ENCODE data around the gene GPHA2. TPM values are rescaled to one million over a fixed set of nuclear protein-coding genes. Genes with fewer than 3 reads are reported as not detected.
A peak's percentile ranks its signal among the peaks of the same experiment; 100 is the strongest.

The GPHA2 gene
- polyA plus RNA-seq, 1 of the 3 experiments (the other 2 are of a cell fraction) = not detected

- Histone ChIP-seq H3K9me3 (no peaks in the 10 kb centered on the region), H3K4me3 (ENCODE audit: low read depth in 2 of 2, low read length in 1 of 2) (peak overlapping the region; percentile 67 to 93), H3K9ac (peak overlapping the region; percentile 83), H3K4me2 (peak overlapping the region; percentile 79), H3K9me2 (no peaks in the 10 kb centered on the region), H3K27ac (ENCODE audit: low read depth in 2 of 2, low read length in 1 of 2) (no peak overlapping the region), H2AFZ (ENCODE audit: low read depth) (no peak overlapping the region), H3K27me3 (ENCODE audit: insufficient read depth) (no peaks in the 10 kb centered on the region), H4K20me1 (ENCODE audit: insufficient read depth) (no peaks in the 10 kb centered on the region), H3K36me3 (replicated peaks in 1 of 2; ENCODE audit: control insufficient read depth in 1 of 2, insufficient read depth in 2 of 2, low read length in 1 of 2) (peaks cover 5 to 19% of the 10 kb centered on the region in 2 experiments), H3K4me1 (ENCODE audit: control insufficient read depth in 1 of 2, insufficient read depth in 2 of 2, low read depth in 1 of 2, low read length in 1 of 2) (peaks cover 0 to 22% of the 10 kb centered on the region in 2 experiments; a peak in 1 of 4 replicates), H3F3A (replicated peaks; ENCODE audit: insufficient read depth) (no peaks in the 10 kb centered on the region), H3K79me2 (ENCODE audit: insufficient read depth) (peaks cover 13% of the 10 kb centered on the region; the same call in 1 of the 2 replicates)
- ChIA-PET CTCF (interaction anchor here (0.7 to 2.0 kb wide), 6 partner anchors 11 to 88 kb away, joined by 3 to 14 read pairs (median 4); partner anchors contain the start of gene ARL2), POLR2A (interaction anchor here (0.6 kb wide), 1 partner anchor 397 kb away, joined by 3 read pairs; no protein-coding TSS in a partner anchor)
- DNase-seq = peak; percentile 46
- 59% methylated on average over 7 of the region's 24 CpGs for WGBS (ENCODE audit: low lambda C conversion rate)
- TF ChIP-seq MAX (IDR thresholded peaks at IDR 0.05; ENCODE audit: low read depth) = no peak
- no peak for TF ChIP-seq TCF12 (IDR thresholded peaks at IDR 0.05)
- TF ChIP-seq USF1 (IDR thresholded peaks at IDR 0.05; ENCODE audit: borderline replicate concordance, low read depth) = no peak
- no peak for TF ChIP-seq FOXM1 (IDR thresholded peaks at IDR 0.05; ENCODE audit: low read depth)
- TF ChIP-seq, protein P1, sequence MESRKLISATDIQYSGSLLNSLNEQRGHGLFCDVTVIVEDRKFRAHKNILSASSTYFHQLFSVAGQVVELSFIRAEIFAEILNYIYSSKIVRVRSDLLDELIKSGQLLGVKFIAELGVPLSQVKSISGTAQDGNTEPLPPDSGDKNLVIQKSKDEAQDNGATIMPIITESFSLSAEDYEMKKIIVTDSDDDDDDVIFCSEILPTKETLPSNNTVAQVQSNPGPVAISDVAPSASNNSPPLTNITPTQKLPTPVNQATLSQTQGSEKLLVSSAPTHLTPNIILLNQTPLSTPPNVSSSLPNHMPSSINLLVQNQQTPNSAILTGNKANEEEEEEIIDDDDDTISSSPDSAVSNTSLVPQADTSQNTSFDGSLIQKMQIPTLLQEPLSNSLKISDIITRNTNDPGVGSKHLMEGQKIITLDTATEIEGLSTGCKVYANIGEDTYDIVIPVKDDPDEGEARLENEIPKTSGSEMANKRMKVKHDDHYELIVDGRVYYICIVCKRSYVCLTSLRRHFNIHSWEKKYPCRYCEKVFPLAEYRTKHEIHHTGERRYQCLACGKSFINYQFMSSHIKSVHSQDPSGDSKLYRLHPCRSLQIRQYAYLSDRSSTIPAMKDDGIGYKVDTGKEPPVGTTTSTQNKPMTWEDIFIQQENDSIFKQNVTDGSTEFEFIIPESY (IDR thresholded peaks at IDR 0.05; ENCODE audit: borderline replicate concordance, low read depth) = no peak
- TF ChIP-seq RAD21 (IDR thresholded peaks at IDR 0.05; ENCODE audit: low read length) = no peak
- no peak for TF ChIP-seq ELF1 (IDR thresholded peaks at IDR 0.05)
- no peak for TF ChIP-seq NRF1 (IDR thresholded peaks at IDR 0.05; ENCODE audit: low read depth, low read length)
Measured at GRCh38 chr11:64925536-64926436, 9.9 kb downstream of the GPHA2 start.

GRCh38 chr11:64924910-64925284, 10.8 kb downstream of the GPHA2 start:
- no CpG with 5 or more reads among the region's 24 CpGs for WGBS (ENCODE audit: low lambda C conversion rate)
- DNase-seq = peak; percentile 72
- Histone ChIP-seq H2AFZ (ENCODE audit: low read depth) (peak overlapping the region; percentile 90; the same call in 1 of the 2 replicates), H3K9me2 (no peaks in the 10 kb centered on the region), H3K27me3 (ENCODE audit: insufficient read depth) (no peaks in the 10 kb centered on the region), H3F3A (replicated peaks; ENCODE audit: insufficient read depth) (no peaks in the 10 kb centered on the region), H3K9ac (peak overlapping the region; percentile 83), H3K9me3 (no peaks in the 10 kb centered on the region), H3K27ac (ENCODE audit: low read depth in 2 of 2, low read length in 1 of 2) (peak overlapping the region in 1 of 2 experiments; percentile 95; a peak in 1 of 4 replicates), H3K4me1 (ENCODE audit: control insufficient read depth in 1 of 2, insufficient read depth in 2 of 2, low read depth in 1 of 2, low read length in 1 of 2) (peaks cover 0 to 22% of the 10 kb centered on the region in 2 experiments; a peak in 1 of 4 replicates), H3K79me2 (ENCODE audit: insufficient read depth) (peaks cover 13% of the 10 kb centered on the region; the same call in 1 of the 2 replicates), H4K20me1 (ENCODE audit: insufficient read depth) (no peaks in the 10 kb centered on the region), H3K36me3 (replicated peaks in 1 of 2; ENCODE audit: control insufficient read depth in 1 of 2, insufficient read depth in 2 of 2, low read length in 1 of 2) (peaks cover 0 to 13% of the 10 kb centered on the region in 2 experiments), H3K4me2 (peak overlapping the region; percentile 79), H3K4me3 (ENCODE audit: low read depth in 2 of 2, low read length in 1 of 2) (peak overlapping the region; percentile 67 to 93)
- no peak for TF ChIP-seq TAF1 (IDR thresholded peaks at IDR 0.05; ENCODE audit: borderline replicate concordance, low read depth, low read length)
- ChIA-PET POLR2A (interaction anchor here (0.9 kb wide), 1 partner anchor 72 kb away, joined by 3 read pairs; the partner anchor contains the start of gene BATF2), CTCF (interaction anchor here (0.8 to 2.0 kb wide), 5 partner anchors 19 to 89 kb away, joined by 3 to 14 read pairs (median 3); partner anchors contain the start of gene ARL2)
